GM19455 (cell line): ENCODE measurements around the gene LBR.
"Not testable (repeated sequence)": the region's sequence is repeated elsewhere in the genome, so short reads cannot be mapped to it uniquely, and the experiment has no call there.

Experiments
- ATAC-seq: cut with Tn5 transposase; IDR thresholded peaks from one replicate; pipeline ENCODE4 v1.9.1; 2021; ENCODE audit not compliant: unreplicated experiment

The LBR gene

DNA sequence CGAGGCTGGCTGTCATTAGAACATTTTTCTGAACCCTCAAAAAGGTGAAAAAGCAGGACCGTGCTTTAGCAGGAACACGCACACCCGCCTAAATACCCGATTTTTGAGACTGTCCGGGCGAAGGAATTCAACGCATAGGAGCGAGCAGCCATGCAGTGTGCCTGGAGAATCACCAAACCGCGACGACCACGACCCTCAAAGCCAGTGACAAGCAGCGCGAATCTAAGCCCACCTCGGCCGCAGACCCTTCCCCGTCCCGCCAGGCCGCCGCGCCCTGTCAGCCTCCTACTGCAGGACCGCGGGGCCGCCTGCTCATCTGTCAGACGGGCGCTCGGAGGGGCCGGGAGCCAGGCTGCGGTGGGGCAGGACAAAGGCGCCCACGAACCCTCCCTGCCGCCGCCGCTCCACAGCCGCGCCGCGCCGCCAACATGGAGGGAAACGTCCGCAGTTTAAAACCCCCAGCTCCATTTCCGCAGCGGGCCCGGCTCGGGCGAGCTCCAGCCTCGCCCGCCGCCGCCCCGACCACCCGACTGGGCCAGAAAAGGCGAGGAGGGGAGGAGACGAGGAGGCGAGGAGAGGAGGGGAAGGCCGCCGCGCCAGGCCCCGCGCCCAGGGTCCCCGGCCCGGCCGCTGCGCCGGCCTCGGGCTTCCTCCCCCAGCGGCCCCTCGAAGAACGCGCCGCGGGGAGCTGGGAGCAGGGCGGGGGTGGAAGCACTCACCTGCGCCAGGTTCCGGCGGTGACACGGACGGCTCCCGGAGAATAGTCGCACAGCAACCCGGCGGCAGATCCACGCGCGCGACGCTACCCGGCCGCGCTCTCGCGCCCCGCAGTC, at the start of gene LBR:
Gene LBR (minus strand): TSS at position 804 of the 833 bp plus-strand sequence. CDS start 3,963 bp downstream, outside the sequence.
- peak; percentile 41 for ATAC-seq

- no peak for ATAC-seq
Observed at GRCh38 chr1:225477296-225477911, 49.6 kb upstream of the LBR start.

- no peak for ATAC-seq
Observed at GRCh38 chr1:225476538-225476988, 48.7 kb upstream of the LBR start.

DNA sequence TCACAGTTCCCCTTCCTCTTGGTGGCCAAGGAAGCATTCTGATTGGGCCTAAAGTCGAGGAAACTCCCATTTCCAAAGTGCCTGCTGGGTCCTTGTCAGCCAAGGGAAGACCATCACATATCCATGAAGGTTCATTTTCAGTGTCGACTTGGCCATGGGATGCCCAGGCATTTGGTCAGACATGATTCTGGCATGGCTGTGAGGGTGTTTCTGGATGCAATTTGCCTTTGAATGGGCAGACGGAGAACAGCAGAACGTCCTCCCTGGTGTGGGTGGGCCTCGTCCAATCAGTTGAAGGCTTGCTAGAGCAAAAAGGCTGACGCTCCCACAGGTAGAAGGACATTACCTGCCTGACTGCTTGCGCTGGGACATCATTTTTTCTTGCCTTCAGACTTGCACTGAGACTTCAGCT, 48.3 kb upstream of the LBR start:
- ATAC-seq, result no peak

GRCh38 chr1:225474986-225475820, 47.4 kb upstream of the LBR start:
- peak; percentile 71 for ATAC-seq

GRCh38 chr1:225474439-225474985, 46.7 kb upstream of the LBR start:
- no peak for ATAC-seq

- not testable (repeated sequence) for ATAC-seq
Observed at GRCh38 chr1:225473676-225474438, 46.0 kb upstream of the LBR start.

DNA sequence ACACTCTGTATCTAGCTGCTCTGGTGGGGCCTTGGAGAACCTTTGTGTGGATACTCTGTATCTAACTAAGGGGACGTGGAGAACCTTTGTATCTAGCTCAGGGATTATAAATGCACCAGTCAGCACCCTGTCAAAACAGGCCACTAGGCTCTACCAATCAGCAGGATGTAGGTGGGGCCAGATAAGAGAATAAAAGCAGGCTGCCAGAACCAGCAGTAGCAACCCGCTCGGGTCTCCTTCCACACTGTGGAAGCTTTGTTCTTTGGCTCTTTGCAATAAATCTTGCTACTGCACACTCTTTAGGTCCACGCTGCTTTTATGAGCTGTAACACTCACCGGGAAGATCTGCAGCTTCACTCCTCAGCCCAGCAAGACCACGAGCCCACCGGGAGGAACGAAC, 45.4 kb upstream of the LBR start:
- not testable (repeated sequence) for ATAC-seq

- no peak for ATAC-seq
Observed at GRCh38 chr1:225471453-225472301, 43.8 kb upstream of the LBR start.

GRCh38 chr1:225471109-225471452, 43.2 kb upstream of the LBR start:
- no peak for ATAC-seq

- no peak for ATAC-seq
Observed at GRCh38 chr1:225470211-225471108, 42.6 kb upstream of the LBR start.

DNA sequence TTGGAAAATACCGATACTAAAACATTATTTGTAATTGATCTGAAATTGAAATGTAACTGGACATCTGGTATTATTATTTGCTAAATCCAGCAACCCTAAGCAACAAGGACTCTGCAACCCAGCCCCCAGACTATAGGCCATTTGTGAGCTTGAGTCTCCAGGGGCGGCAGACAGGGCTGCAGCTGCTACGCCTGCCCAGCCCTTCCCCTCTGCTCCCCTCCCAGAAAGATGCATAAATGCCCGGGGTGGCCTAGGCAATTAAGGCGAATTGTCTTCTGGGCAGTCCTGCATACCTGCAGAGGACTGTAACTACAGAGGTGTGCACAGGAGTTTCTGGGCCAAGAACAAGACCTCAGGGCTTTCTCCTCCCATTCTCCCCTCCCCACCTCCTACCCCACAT, 41.2 kb upstream of the LBR start:
- no peak for ATAC-seq

DNA sequence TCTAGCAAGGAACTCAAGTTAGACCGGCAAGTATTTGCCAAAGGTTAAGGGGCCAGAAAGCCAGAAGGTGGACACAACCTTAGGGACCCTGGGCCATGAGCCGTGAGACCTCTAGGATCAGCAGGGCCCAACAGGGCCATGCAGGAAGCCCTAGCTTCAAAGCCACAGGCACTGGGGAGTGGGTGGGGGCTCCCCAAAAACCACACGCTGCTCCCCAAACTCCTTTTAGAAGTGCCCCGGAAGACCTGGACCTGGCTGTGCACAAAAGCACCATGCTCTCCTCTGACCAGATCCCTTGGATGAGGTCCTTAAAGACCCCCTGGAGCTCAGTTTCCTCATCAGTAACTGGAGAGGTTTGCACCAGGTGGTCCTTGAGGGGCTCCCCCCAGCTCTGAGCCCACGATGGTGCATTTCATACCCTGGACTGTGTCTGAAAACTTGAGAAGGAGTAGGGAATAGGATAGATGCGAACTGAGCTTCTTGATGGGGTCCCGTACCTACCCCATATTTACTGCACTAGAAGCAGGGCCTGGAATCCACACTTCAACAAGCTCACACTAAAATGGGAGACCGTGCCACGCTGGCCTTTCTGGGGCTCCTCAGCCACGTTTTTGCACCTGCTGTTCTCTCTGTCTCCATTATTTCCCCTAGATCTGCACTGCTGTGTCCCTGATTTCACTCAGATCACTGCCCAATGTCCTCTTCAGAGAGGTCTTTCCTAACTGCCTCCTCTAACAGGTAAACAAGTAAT, 40.6 kb upstream of the LBR start:
- no peak for ATAC-seq

- peak; percentile 97 for ATAC-seq
Observed at GRCh38 chr1:225467193-225468020, 39.6 kb upstream of the LBR start.

DNA sequence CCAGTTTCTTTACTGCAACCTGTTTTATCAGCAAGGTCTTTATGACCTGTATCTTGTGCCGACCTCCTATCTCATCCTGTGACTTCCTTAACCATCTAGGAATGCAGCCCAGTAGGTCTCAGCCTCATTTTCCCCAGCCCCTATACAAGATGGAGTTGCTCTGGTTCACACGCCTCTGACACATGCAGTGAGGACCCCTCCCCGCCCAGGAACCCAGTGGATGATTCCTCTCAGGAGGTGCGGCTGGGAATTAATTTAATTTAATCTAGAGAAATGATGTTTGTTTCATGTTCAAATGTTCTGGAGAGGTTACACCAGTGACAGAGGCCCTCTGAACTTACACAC, 39.0 kb upstream of the LBR start:
- ATAC-seq, result no peak

DNA sequence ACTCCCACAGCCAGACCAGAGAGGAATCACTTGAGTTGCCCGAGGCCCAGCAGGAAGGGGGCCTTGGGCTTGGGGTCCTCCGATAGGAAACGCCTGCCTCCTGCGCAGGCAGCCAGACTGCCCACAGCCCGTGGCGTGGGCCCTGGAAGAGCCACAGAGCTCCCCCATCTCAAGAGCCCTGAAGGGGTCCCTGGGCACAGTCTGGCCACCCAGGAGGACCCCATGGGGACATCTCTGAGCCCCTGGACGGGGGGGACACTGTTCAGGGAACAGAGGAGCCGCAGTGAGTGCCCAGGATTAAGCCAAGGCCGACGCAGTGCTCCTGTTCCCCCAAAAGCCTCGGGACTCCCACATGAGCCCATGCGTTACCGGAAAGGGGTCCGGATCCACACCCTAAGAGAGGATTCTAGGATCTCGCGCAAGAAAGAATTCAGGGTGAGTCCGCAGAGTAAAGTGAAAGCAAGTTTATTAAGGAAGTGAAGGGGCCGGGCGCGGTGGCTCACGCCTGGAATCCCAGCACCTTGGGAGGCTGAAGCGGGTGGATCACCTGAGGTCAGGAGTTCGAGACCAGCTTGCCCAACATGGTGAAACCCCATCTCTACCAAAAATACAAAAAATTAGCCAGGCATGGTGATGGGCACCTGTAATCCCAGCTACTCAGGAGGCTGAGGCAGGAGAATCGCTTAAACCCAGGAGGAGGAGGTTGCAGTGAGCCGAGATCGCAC, 38.1 kb upstream of the LBR start:
- ATAC-seq, result no peak
